ENCODE results near the gene RPL23. TPM values are rescaled to one million over a fixed set of nuclear protein-coding genes. Genes with fewer than 3 reads are reported as not detected.

Gene RPL23
- total RNA-seq, 5 donors from 2014 or later (not counting 1 experiment from before 2014, with no cell fraction given) = 1,638 to 2,124 (median 1,743) TPM

DNA sequence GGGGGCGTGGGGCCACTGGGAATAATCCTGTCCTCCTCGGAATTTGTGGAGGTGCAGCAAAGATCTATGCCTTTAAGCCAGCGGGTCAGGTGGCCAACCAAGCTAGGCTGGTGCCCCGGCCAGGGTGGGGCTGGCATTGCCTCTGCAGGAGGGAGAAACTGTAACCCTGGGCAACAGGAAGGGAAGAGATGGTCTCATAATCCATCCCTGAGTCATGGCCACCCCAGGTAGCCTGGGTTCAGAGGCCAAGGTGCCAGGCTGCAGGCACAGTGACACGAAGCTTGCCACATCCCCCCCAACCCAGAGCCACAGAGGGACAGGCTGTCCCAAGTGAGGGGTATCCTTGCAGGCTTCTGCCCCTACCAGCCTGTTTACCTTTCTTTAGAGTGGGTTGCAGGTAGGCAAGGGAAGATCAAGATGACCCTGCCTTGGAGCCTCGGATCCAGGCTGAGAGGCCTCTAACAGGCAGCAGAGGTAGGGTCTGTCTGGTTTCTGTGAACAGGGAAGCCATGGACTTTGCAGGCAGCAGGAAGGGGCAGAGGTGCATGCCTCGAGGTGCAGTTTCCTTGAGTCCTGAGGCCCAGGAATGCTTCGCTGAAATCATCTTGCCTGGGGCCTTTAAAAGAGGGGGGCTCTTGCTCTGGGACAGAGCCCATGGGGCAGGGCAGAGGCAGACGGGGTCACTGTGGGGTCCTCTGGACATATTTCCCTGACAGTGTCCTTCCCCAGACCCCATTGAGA is 20.3 kb upstream of the RPL23 start:
- H3K4me1 Mint-ChIP-seq = peaks cover 75 to 84% (median 78%) of the 10 kb centered on the region in 3 donors
- Histone ChIP-seq H3K9me3 (no peaks in the 10 kb centered on the region), H3K27ac (ENCODE audit: low read length) (peak overlapping the region; percentile 67), H3K4me3 (ENCODE audit: control insufficient read depth in 1 of 2, extremely low read depth in 1 of 2, low read length in 1 of 2) (no peak overlapping the region), H3K27me3 (replicated peaks in 1 of 2; ENCODE audit: control insufficient read depth in 2 of 2, extremely low read depth in 1 of 2, insufficient read depth in 2 of 2, low read length in 1 of 2) (no peaks in the 10 kb centered on the region), H3K36me3 (ENCODE audit: control insufficient read depth in 2 of 2, extremely low read depth in 1 of 2, insufficient read depth in 1 of 2, low read length in 1 of 2) (peaks cover 0 to 32% of the 10 kb centered on the region in 2 donors), H3K4me1 (ENCODE audit: control insufficient read depth in 1 of 2, extremely low read depth in 1 of 2, insufficient read depth in 2 of 2, low read length in 2 of 2) (peaks cover 54 to 87% of the 10 kb centered on the region in 2 experiments)
- WGBS (ENCODE audit: insufficient coverage) = 64% methylated on average over 7 of the region's 9 CpGs
- no peak for DNase-seq
- CTCF ChIA-PET = interaction anchor here in 1 of 2 donors (2.1 kb wide), 1 partner anchor 20 kb away, joined by 5 read pairs; the partner anchor contains the start of gene RPL23
- peaks cover 10% of the 10 kb centered on the region for H3K36me3 Mint-ChIP-seq
- ATAC-seq (replicated peaks in 1 of 4) = no peak
- POLR2A ChIA-PET = interaction anchor here in 1 of 2 donors (0.5 kb wide), 1 partner anchor 20 kb away, joined by 3 read pairs; no protein-coding TSS in a partner anchor
- H3K27me3 Mint-ChIP-seq = peaks cover 0 to 1% of the 10 kb centered on the region in 2 donors
- H3K9me3 Mint-ChIP-seq = no peaks in the 10 kb centered on the region
- H3K27ac Mint-ChIP-seq = peak overlapping the region; percentile 86 to 95
- peak overlapping the region; percentile 21 to 99 (median 36) for H3K4me3 Mint-ChIP-seq

DNA sequence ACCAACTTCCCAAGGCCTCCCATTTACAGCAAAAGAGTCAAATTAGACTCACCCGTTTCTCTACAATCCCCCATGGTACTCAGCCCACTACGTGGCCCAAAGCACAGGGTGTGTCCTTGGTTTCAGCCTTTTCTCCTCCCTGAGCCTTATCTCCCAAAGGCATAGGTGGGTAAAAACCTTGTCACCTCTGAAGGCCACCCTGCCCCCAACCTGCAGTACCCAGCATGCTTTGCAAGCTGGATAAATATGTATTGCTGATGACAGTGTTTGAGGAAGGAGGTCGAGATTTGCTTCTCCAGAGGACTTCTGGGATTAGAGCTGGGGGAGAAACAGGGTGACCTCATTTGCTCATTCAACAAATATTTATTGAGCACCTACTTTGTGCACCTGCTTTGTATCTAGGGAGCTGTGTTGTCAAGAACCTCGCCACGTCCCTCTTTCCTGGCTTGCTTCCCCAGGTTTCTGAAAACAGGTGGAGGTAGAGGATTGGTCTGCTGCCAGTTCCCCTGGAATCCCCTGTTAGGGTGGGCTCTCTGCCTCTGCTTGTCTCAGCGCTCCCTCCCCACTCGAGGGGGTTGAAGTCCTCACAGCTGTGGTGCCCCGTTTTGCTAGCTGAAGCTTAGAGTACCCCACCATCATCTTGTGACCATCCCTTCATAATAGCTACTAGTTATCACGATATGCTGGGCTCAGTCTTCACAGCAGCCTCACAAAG is 19.3 kb upstream of the RPL23 start:
- ATAC-seq (replicated peaks in 1 of 4) (no peak), DNase-seq (no peak)
- H3K36me3 ChIP-seq (ENCODE audit: control insufficient read depth in 2 of 2, extremely low read depth in 1 of 2, insufficient read depth in 1 of 2, low read length in 1 of 2) = peaks cover 0 to 22% of the 10 kb centered on the region in 2 donors
- peaks cover 52 to 87% of the 10 kb centered on the region in 2 experiments for H3K4me1 ChIP-seq (ENCODE audit: control insufficient read depth in 1 of 2, extremely low read depth in 1 of 2, insufficient read depth in 2 of 2, low read length in 2 of 2)
- ChIA-PET CTCF (interaction anchor here in 1 of 2 donors (0.6 to 2.1 kb wide), 2 partner anchors 19 to 110 kb away, joined by 5 to 7 read pairs; partner anchors contain the start of gene RPL23), POLR2A (interaction anchor here in 1 of 2 donors (0.9 kb wide), 1 partner anchor 19 kb away, joined by 3 read pairs; the partner anchor contains the start of gene RPL23)
- peak overlapping the region; percentile 67 for H3K27ac ChIP-seq (ENCODE audit: low read length)
- peaks cover 0 to 1% of the 10 kb centered on the region in 2 donors for H3K27me3 Mint-ChIP-seq
- peak overlapping the region; percentile 98 to 99 (median 98) for H3K4me3 Mint-ChIP-seq
- H3K4me1 Mint-ChIP-seq = peaks cover 74 to 84% (median 78%) of the 10 kb centered on the region in 3 donors
- no peaks in the 10 kb centered on the region for H3K9me3 ChIP-seq
- no peaks in the 10 kb centered on the region for H3K27me3 ChIP-seq (replicated peaks in 1 of 2; ENCODE audit: control insufficient read depth in 2 of 2, extremely low read depth in 1 of 2, insufficient read depth in 2 of 2, low read length in 1 of 2)
- peak overlapping the region in 1 of 2 donors; percentile 25 for H3K4me3 ChIP-seq (ENCODE audit: control insufficient read depth in 1 of 2, extremely low read depth in 1 of 2, low read length in 1 of 2)
- WGBS (ENCODE audit: insufficient coverage) = 79% methylated on average over 3 of the region's 9 CpGs
- peak overlapping the region; percentile 86 to 95 for H3K27ac Mint-ChIP-seq
- no peaks in the 10 kb centered on the region for H3K9me3 Mint-ChIP-seq
- peaks cover under 1% of the 10 kb centered on the region for H3K36me3 Mint-ChIP-seq

GRCh38 chr17:38872027-38872511 is 18.5 kb upstream of the RPL23 start:
- peaks cover 44 to 84% of the 10 kb centered on the region in 2 experiments for H3K4me1 ChIP-seq (ENCODE audit: control insufficient read depth in 1 of 2, extremely low read depth in 1 of 2, insufficient read depth in 2 of 2, low read length in 2 of 2)
- ChIA-PET POLR2A (no interaction called here), CTCF (interaction anchor here in 1 of 2 donors (0.6 to 2.0 kb wide), 3 partner anchors 22 to 281 kb away, joined by 4 to 7 read pairs (median 6); no protein-coding TSS in a partner anchor)
- DNase-seq (no peak), ATAC-seq (replicated peaks in 1 of 4) (no peak)
- H3K4me3 ChIP-seq (ENCODE audit: control insufficient read depth in 1 of 2, extremely low read depth in 1 of 2, low read length in 1 of 2) = peak overlapping the region; percentile 71 to 100
- peak overlapping the region; percentile 98 to 99 (median 98) for H3K4me3 Mint-ChIP-seq
- no peaks in the 10 kb centered on the region for H3K9me3 ChIP-seq
- no peaks in the 10 kb centered on the region for H3K9me3 Mint-ChIP-seq
- WGBS (ENCODE audit: insufficient coverage) = no CpG with 5 or more reads among the region's 5 CpGs
- H3K36me3 ChIP-seq (ENCODE audit: control insufficient read depth in 2 of 2, extremely low read depth in 1 of 2, insufficient read depth in 1 of 2, low read length in 1 of 2) = peaks cover 0 to 20% of the 10 kb centered on the region in 2 donors
- peak overlapping the region; percentile 86 to 95 for H3K27ac Mint-ChIP-seq
- no peaks in the 10 kb centered on the region for H3K27me3 ChIP-seq (replicated peaks in 1 of 2; ENCODE audit: control insufficient read depth in 2 of 2, extremely low read depth in 1 of 2, insufficient read depth in 2 of 2, low read length in 1 of 2)
- H3K27ac ChIP-seq (ENCODE audit: low read length) = peak overlapping the region; percentile 67
- H3K36me3 Mint-ChIP-seq = no peaks in the 10 kb centered on the region
- peaks cover 0 to 1% of the 10 kb centered on the region in 2 donors for H3K27me3 Mint-ChIP-seq
- peaks cover 72 to 84% (median 75%) of the 10 kb centered on the region in 3 donors for H3K4me1 Mint-ChIP-seq

- Histone ChIP-seq H3K27ac (ENCODE audit: low read length) (peak overlapping the region; percentile 67), H3K27me3 (replicated peaks in 1 of 2; ENCODE audit: control insufficient read depth in 2 of 2, extremely low read depth in 1 of 2, insufficient read depth in 2 of 2, low read length in 1 of 2) (no peaks in the 10 kb centered on the region), H3K4me3 (ENCODE audit: control insufficient read depth in 1 of 2, extremely low read depth in 1 of 2, low read length in 1 of 2) (peak overlapping the region; percentile 71 to 100), H3K9me3 (no peaks in the 10 kb centered on the region), H3K36me3 (ENCODE audit: control insufficient read depth in 2 of 2, extremely low read depth in 1 of 2, insufficient read depth in 1 of 2, low read length in 1 of 2) (peaks cover 0 to 20% of the 10 kb centered on the region in 2 donors), H3K4me1 (ENCODE audit: control insufficient read depth in 1 of 2, extremely low read depth in 1 of 2, insufficient read depth in 2 of 2, low read length in 2 of 2) (peaks cover 44 to 77% of the 10 kb centered on the region in 2 experiments)
- Mint-ChIP-seq H3K9me3 (no peaks in the 10 kb centered on the region), H3K27me3 (peaks cover 0 to 1% of the 10 kb centered on the region in 2 donors), H3K4me3 (peak overlapping the region; percentile 98 to 99 (median 98)), H3K27ac (peak overlapping the region; percentile 86 to 95), H3K36me3 (no peaks in the 10 kb centered on the region), H3K4me1 (peaks cover 66 to 77% (median 69%) of the 10 kb centered on the region in 3 donors)
- WGBS (ENCODE audit: insufficient coverage) = 9% methylated on average over 3 of the region's 11 CpGs
- DNase-seq = peak in 34 of 35 experiments; percentile 42 to 78 (median 62)
- POLR2A ChIA-PET = no interaction called here
- peak; percentile 9 to 30 (median 27) for ATAC-seq (replicated peaks in 1 of 4)
- CTCF ChIA-PET = interaction anchor here (0.5 to 3.2 kb wide), 10 partner anchors 18 to 282 kb away, joined by 3 to 35 read pairs (median 4); partner anchors contain the start of genes LASP1NB (in 1 of the 2) and RPL23 (in 1 of the 2)
Observed at GRCh38 chr17:38871247-38872015, 17.9 kb upstream of the RPL23 start.

DNA sequence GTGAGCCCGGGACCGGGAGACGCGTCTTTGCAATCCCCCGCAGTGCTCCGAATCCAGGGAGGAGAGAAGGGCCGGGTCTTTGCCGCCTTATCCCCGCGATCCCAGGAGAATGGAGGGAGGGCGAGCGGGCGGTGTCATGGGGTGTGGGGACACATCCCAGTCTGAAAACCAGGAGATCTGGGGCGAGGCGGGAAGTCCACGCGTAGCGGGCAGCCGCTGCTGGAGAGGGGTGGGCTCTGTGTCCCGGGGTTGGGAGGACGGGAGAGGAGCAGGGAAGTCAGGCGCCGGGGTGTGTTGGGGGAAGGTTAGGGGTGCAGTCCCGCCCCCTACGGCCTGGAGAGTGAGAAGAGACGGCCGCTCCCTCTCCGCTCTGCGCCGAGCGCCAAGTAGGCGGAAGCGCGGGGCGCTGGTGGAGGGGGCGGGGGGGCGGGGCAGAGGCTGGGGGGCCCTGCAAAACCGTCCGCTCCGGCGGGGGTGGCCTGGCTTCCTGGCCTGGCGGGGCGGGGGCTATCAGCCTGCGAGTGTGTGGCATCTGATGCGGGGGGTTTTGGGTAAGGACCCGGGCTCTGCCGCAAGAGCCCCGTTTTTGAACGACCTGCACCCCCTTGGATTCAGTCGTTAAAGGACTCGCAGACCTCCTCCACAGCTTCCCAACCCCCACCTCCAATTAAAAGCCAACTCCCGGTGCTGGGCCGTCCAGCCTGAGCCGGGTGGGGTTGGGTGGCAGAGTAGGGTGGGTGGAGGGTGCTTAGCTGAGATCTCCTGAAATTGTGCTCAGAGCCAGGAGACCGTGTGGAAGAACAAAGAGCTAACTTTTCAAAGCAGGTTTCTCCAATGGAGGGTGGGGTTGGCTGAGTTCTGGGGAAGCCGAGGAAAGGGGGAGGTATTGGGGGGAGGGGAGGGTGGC is 17.0 kb upstream of the RPL23 start:
- Histone ChIP-seq H3K27me3 (replicated peaks in 1 of 2; ENCODE audit: control insufficient read depth in 2 of 2, extremely low read depth in 1 of 2, insufficient read depth in 2 of 2, low read length in 1 of 2) (no peaks in the 10 kb centered on the region), H3K36me3 (ENCODE audit: control insufficient read depth in 2 of 2, extremely low read depth in 1 of 2, insufficient read depth in 1 of 2, low read length in 1 of 2) (peaks cover 0 to 20% of the 10 kb centered on the region in 2 donors), H3K4me3 (ENCODE audit: control insufficient read depth in 1 of 2, extremely low read depth in 1 of 2, low read length in 1 of 2) (peak overlapping the region; percentile 95 to 100), H3K27ac (ENCODE audit: low read length) (peak overlapping the region; percentile 76), H3K9me3 (no peaks in the 10 kb centered on the region), H3K4me1 (ENCODE audit: control insufficient read depth in 1 of 2, extremely low read depth in 1 of 2, insufficient read depth in 2 of 2, low read length in 2 of 2) (peaks cover 42 to 69% of the 10 kb centered on the region in 2 experiments)
- under 1% methylated on average over 26 of the region's 56 CpGs for WGBS (ENCODE audit: insufficient coverage)
- CTCF ChIA-PET = interaction anchor here (0.5 to 3.2 kb wide), 12 partner anchors 17 to 283 kb away, joined by 3 to 35 read pairs (median 4); partner anchors contain the start of genes LASP1NB (in 1 of the 2) and RPL23 (in 1 of the 2)
- Mint-ChIP-seq H3K27me3 (peaks cover 0 to 1% of the 10 kb centered on the region in 2 donors), H3K36me3 (no peaks in the 10 kb centered on the region), H3K9me3 (no peaks in the 10 kb centered on the region), H3K4me3 (peak overlapping the region; percentile 98 to 99 (median 98)), H3K4me1 (peaks cover 58 to 71% (median 63%) of the 10 kb centered on the region in 3 donors), H3K27ac (peak overlapping the region; percentile 97 to 98)
- POLR2A ChIA-PET = interaction anchor here (0.5 to 3.4 kb wide), 4 partner anchors 10 to 30 kb away, joined by 5 to 26 read pairs (median 6); partner anchors contain the start of gene RPL23 (in 2 of the 2)
- peak; percentile 35 to 76 (median 60) for DNase-seq
- ATAC-seq (replicated peaks in 1 of 4) = peak; percentile 48 to 60 (median 55)

Measured in T-cell (primary cell).